PC-9 (cell line): ENCODE data around the gene PARM1.

Experiments used
- CTCF ChIP-seq: fragments of 200-600 bp; sonication (generic); conservative IDR thresholded peaks from 2 replicates; pipeline ENCODE4 v1.6.1; 2017; ENCODE audit warnings: mixed run types, antibody characterized with exemption, mild to moderate bottlenecking, moderate library complexity
- EZH2 ChIP-seq: fragments of 200-600 bp; sonication (generic); IDR thresholded peaks from 2 replicates; pipeline ENCODE4 v1.8.0; 2017; ENCODE audit warnings: antibody characterized with exemption, low read depth

- TF ChIP-seq CTCF (no peak), EZH2 (no peak)
Observed at GRCh38 chr4:74953647-74954046, 20.7 kb downstream of the PARM1 start.
